GM19240 (cell line): ENCODE results near the gene ABHD13.

Experiments
- DNase-seq: peaks from one replicate; pipeline ENCODE4 v3.0.0; 2011; ENCODE audit warnings: low spot score; ENCODE audit not compliant: insufficient read length

Gene ABHD13

GRCh38 chr13:108283110-108283509 lies 64.9 kb downstream of the ABHD13 start:
- DNase-seq, result no peak
